Stimulated activated CD4-positive, alpha-beta T cell treated with anti-CD3 and anti-CD28 coated beads, Interleukin-12 subunit alpha, Interleukin-12 subunit beta, amount 100 ng/mL, for 48 hours (primary cell): ENCODE results near the gene KIF5B.

Experiments
- DNase-seq, 3 donors: peaks; one replicate each; pipeline ENCODE4 v3.0.0-alpha.2; 2020; ENCODE audit warnings: low read depth in 2 of 3, low spot score in 1 of 3

The KIF5B gene

GRCh38 chr10:31962826-31963588 lies 93.2 kb downstream of the KIF5B start:
- DNase-seq: no peak

GRCh38 chr10:31961277-31962074 lies 94.7 kb downstream of the KIF5B start:
- DNase-seq: no peak

- DNase-seq: no peak
Observed at GRCh38 chr10:31959461-31960173, 96.6 kb downstream of the KIF5B start.
